Endothelial cell (in vitro differentiated cells): ENCODE results near the gene MICU1. TPM values are rescaled to one million over a fixed set of nuclear protein-coding genes. Genes with fewer than 3 reads are reported as not detected.

Experiments used
- DNase-seq: peaks from one replicate; pipeline ENCODE4 v3.0.0; 2021; ENCODE audit warnings: low spot score
- H3K27ac Mint-ChIP-seq: one replicate; pipeline ENCODE4 v1.8.0; 2021; ENCODE audit warnings: mixed read lengths, inconsistent platforms; ENCODE audit not compliant: unreplicated experiment
- H3K27me3 Mint-ChIP-seq: one replicate; pipeline ENCODE4 v1.8.0; 2021; ENCODE audit warnings: mild to moderate bottlenecking, moderate library complexity, mixed read lengths, inconsistent platforms; ENCODE audit not compliant: unreplicated experiment
- H3K36me3 Mint-ChIP-seq: one replicate; pipeline ENCODE4 v1.8.0; 2021; ENCODE audit warnings: mild to moderate bottlenecking, low read depth, mixed read lengths, inconsistent platforms; ENCODE audit not compliant: unreplicated experiment
- H3K4me1 Mint-ChIP-seq: one replicate; pipeline ENCODE4 v1.8.0; 2021; ENCODE audit warnings: mild to moderate bottlenecking, mixed read lengths, inconsistent platforms; ENCODE audit not compliant: unreplicated experiment
- H3K4me3 Mint-ChIP-seq: one replicate; pipeline ENCODE4 v1.8.0; 2021; ENCODE audit warnings: mild to moderate bottlenecking, mixed read lengths, inconsistent platforms; ENCODE audit not compliant: unreplicated experiment
- H3K9me3 Mint-ChIP-seq: one replicate; pipeline ENCODE4 v1.8.0; 2021; ENCODE audit warnings: mixed read lengths, inconsistent platforms; ENCODE audit not compliant: unreplicated experiment
- CTCF ChIP-seq: fragments of 200-600 bp; sonication (generic); IDR thresholded peaks from one replicate; pipeline ENCODE4 v1.5.0; 2021; ENCODE audit warnings: antibody characterized with exemption; ENCODE audit not compliant: unreplicated experiment
- total RNA-seq: library from RNA; stranded (reverse); fragmentation: NEBNext Ultra II Directional; extraction: Animal tissue kit (Norgen Biotek cat#: 25700); gene quantifications from one replicate; pipeline ENCODE4 v1.2.1, GENCODE V29; 2021; ENCODE audit not compliant: unreplicated experiment

Gene MICU1
- total RNA-seq, 1 donor from 2014 or later: 39.9 TPM

DNA sequence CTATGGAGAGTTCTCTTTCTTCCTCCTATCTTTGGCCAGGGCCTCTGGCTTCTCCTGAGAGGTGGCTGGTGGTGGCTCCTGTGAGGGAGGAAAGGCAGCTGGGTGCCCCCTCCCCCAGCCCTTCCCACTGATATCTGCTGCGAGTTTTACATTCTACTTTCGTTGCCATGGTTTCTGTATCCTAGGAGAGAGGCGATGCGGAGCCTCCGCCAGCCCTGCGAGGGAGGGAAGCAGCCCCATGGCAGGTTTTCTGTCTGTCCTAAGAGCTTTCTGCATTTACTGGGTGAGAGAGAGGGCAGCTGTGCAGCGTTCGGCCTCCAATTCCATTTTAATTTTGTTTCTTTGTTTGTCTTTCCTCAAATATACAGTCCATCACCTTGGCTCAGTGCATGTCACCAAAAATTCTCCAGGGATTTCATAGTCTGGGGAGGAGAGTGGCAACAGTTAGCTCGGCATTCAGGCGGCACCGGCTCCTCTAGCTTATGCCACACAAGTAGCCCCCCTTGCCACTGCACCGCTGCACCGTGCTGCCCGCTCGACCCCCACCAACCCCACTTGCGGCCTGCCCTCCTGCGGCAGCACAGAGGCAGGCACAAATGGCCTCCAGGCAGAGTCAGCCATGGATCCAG, 291.6 kb downstream of the MICU1 start:
- Mint-ChIP-seq H3K27me3 (peaks cover 5% of the 10 kb centered on the region), H3K36me3 (peaks cover 17% of the 10 kb centered on the region), H3K27ac (peak overlapping the region; percentile 42), H3K4me1 (peaks cover 17% of the 10 kb centered on the region), H3K4me3 (peak overlapping the region; percentile 37), H3K9me3 (no peaks in the 10 kb centered on the region)
- TF ChIP-seq CTCF: no peak
- DNase-seq: no peak

DNA sequence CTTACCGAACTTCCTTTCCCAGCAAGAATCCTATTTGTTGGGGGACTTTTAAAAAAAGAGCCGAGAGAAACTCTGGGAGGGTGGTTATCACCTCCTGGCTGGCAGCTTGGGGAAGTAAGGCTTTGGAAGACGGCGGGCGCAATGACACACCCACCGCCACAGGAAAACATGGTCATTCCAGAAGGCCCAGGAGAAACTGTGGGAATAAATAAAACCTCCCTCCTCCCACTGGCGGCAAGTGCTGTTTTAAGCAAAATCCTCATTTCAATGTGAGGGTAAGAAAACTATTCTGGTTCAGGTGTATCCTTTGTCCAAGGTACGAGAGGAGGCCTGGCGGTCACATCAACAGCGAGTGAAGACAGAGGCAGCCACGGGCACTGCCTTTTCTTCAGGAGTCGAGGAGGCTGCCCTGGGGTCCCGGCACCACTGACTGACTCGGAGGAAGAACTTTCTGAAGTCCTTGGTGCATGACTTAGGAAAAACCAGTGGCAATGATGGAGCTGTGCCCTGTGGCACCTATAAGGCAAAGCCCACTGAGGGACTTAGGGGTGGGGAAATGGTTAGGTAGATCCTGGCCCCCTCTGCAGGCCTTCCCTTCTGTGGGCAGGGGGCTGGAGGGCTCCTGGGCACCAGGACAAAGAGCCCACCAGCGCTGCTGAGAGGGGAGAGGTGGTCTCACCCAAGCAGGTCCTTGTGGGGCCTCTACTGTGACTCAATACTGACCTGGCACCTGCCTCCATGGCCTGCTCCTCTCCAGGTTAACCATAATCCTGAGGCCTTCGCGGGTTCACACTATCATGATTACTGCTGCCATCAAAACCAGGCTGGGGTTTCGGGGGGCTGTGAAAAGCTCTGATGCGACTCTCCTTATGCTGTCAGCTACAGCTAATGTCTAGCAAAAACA, 292.5 kb downstream of the MICU1 start:
- Mint-ChIP-seq H3K27me3 (peaks cover 5% of the 10 kb centered on the region), H3K4me3 (no peak overlapping the region), H3K36me3 (peaks cover 17% of the 10 kb centered on the region), H3K4me1 (peaks cover 17% of the 10 kb centered on the region), H3K27ac (peak overlapping the region; percentile 11), H3K9me3 (no peaks in the 10 kb centered on the region)
- DNase-seq: no peak
- no peak for TF ChIP-seq CTCF

GRCh38 chr10:72332423-72333111, 293.3 kb downstream of the MICU1 start:
- Mint-ChIP-seq H3K27me3 (peaks cover 10% of the 10 kb centered on the region), H3K9me3 (no peaks in the 10 kb centered on the region), H3K4me3 (no peak overlapping the region), H3K36me3 (peaks cover 12% of the 10 kb centered on the region), H3K27ac (peak overlapping the region; percentile 11), H3K4me1 (peaks cover 17% of the 10 kb centered on the region)
- no peak for DNase-seq
- TF ChIP-seq CTCF: no peak

- Mint-ChIP-seq H3K27ac (no peak overlapping the region), H3K36me3 (peaks cover 12% of the 10 kb centered on the region), H3K4me3 (no peak overlapping the region), H3K4me1 (peaks cover 19% of the 10 kb centered on the region), H3K9me3 (no peaks in the 10 kb centered on the region), H3K27me3 (peaks cover 10% of the 10 kb centered on the region)
- no peak for TF ChIP-seq CTCF
- peak; percentile 56 for DNase-seq
Measured at GRCh38 chr10:72331575-72332422, 294.1 kb downstream of the MICU1 start.
